NT2/D1 (cell line): Measurements from ENCODE around the gene FAM120C.

Source experiments
- SUZ12 ChIP-seq: IDR thresholded peaks from 2 replicates; pipeline ENCODE4 v1.6.1; 2011; ENCODE audit not compliant: insufficient read length, insufficient read depth; ENCODE audit errors: extremely low read depth
- YY1 ChIP-seq: IDR thresholded peaks from 2 replicates; pipeline ENCODE4 v1.6.1; 2011; ENCODE audit not compliant: insufficient read length, insufficient read depth
- ZNF274 ChIP-seq: IDR thresholded peaks from 2 replicates; pipeline ENCODE4 v1.6.1; 2011; ENCODE audit warnings: mild to moderate bottlenecking, low read depth, low read length

GRCh38 chrX:54074826-54075225 lies 108.2 kb downstream of the FAM120C start:
- TF ChIP-seq SUZ12 (no peak), YY1 (no peak), ZNF274 (no peak)
